ENCODE results near the gene CALN1.

Gene CALN1

GRCh38 chr7:72325561-72325960, 86.6 kb downstream of the CALN1 start:
- DNase-seq (ENCODE audit: low spot score), result no peak

DNA sequence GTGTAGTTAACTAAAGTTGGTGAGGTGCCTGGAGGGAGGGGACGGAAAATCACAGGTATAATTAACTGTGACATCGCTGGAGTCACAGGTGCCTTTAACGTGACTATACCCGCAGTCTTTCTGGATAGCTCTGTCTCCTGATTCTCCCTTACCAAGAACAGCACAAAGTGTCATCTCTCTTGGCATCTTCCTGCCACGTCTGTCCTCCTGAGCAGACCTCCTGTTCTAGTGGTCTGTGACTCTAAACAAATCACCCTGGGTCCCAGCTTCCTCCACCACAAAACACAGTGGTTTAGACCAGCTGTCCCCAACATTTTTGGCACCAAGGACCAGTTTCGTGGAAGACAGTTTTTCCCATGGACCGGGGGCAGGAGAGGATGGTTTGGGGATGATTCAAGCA, 90.5 kb downstream of the CALN1 start:
- no peak for DNase-seq (ENCODE audit: low spot score)

DNA sequence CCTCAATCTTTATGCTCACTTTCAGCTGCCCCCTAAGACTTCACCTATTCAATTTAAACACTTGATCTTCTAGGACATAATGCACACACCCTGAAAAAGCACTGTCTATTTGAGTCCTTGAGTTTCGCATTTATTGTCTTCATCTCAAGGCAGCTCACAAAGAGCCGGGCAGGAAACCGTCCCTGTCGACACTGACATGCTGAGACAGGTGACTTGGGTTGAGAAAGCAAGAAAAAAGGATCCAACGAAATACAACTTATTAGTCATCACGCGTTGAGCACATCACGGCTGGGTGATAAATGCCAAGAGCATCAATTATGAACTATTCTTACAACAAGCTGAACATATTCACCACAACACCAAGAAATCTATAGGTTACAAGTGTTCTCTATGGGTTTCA, 91.1 kb downstream of the CALN1 start:
- DNase-seq (ENCODE audit: low spot score), result no peak

DNA sequence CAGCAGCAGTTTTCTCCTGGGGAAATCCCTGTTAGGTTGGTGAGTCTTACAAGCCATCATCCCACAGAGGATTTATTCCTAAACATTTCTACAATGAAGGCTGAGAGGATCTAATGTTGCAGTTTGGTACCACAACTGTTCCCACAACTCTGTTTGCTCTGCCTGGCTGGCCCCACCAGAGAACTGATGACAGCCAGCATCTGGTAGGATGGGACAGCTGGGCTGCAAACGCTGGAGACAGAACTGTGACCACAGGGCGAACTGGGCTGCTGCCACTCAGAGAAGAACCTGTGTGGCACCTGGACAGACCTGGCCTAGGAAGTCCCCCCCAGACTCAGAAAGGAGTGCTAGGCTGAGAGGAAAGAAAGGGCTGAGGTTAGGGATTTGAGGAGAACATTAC, 94.8 kb downstream of the CALN1 start:
- no peak for DNase-seq (ENCODE audit: low spot score)

DNA sequence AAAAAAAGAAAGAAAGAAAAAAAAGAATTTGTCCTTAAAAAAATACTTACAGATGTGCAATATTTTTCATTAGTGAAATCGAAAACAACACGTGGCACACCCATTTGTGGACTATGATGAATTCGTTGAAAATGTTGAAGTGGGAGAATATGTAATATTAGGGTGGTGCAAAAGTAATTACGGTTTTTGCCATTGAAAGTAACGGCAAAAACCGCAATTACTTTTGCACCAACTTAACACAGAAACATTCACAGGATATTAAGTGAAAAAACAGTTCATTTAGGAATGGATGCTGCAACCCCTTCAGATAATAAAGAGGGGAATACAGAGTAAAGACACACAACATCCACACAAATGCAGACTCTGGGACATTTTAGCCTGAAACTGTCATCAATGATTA, 96.0 kb downstream of the CALN1 start:
- DNase-seq (ENCODE audit: low spot score), result no peak

GRCh38 chr7:72313906-72314305, 98.2 kb downstream of the CALN1 start:
- no peak for DNase-seq (ENCODE audit: low spot score)

GRCh38 chr7:72310301-72310700, 101.8 kb downstream of the CALN1 start:
- no peak for DNase-seq (ENCODE audit: low spot score)

- DNase-seq (ENCODE audit: low spot score), result no peak
Observed at GRCh38 chr7:72309476-72309875, 102.7 kb downstream of the CALN1 start.

DNA sequence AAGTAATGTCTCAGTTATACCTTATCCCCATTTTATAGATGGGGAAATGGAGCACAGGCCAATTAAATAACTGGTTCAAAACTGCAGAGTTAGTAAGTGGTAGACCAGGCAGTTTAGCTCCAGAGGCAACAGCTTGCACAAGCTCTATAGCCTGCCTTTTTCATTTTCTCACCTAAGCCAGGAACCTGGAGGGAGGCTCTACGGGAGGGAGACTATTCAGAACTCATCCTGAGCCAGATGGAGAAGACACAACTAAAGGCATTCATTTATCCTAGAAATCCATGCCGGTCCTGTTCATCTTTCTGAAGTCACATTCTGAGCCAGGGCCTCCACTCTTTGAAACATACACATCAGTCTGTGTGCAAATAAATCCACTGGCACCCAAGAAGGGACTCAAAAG, 103.2 kb downstream of the CALN1 start:
- DNase-seq (ENCODE audit: low spot score), result no peak

GRCh38 chr7:72307566-72307965, 104.6 kb downstream of the CALN1 start:
- DNase-seq (ENCODE audit: low spot score), result no peak

- no peak for DNase-seq (ENCODE audit: low spot score)
Observed at GRCh38 chr7:72298912-72299311, 113.2 kb downstream of the CALN1 start.

DNA sequence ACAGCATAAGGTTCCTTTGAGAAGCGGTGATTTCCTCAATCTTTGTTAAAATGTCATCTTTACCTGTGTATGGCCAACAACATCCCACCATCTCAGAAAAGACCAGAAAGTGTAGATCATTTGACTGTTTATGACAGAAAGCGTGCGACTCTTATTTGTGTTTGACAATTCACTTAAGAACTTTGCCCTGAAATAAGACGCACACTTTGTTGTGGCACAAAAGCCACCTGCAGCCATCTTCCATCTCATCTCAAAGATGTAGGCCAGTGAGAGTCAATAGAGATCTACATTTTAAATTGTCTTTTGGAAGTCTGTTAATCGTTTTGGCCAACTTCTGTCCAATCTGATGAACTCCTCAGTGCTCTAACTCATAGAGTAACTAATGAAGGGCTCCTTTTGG, 114.0 kb downstream of the CALN1 start:
- no peak for DNase-seq (ENCODE audit: low spot score)

- no peak for DNase-seq (ENCODE audit: low spot score)
Observed at GRCh38 chr7:72297636-72298035, 114.5 kb downstream of the CALN1 start.

DNA sequence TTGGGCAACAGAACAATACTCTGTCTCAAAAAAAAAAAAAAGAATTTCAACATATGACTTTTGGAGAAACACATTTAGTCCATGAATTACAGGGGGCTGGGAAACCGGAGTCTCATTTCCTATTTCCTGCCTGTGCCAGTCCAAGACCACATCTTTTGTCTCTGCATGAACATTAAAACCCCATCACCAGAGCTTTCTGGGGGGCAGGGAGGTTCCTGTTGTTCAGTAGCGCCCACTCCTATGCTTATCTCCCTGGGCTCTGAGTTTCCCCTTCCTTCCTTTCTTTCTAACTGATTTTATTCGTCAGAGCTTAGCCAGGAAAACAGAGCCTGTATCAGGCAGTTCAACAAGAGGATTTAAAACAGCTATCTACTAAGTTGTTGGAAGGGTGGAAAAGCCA, 119.3 kb downstream of the CALN1 start:
- no peak for DNase-seq (ENCODE audit: low spot score)

GRCh38 chr7:72292118-72292517, 120.0 kb downstream of the CALN1 start:
- DNase-seq (ENCODE audit: low spot score), result no peak

GRCh38 chr7:72286519-72286918, 125.6 kb downstream of the CALN1 start:
- no peak for DNase-seq (ENCODE audit: low spot score)

GRCh38 chr7:72283309-72283708, 128.8 kb downstream of the CALN1 start:
- no peak for DNase-seq (ENCODE audit: low spot score)

- DNase-seq (ENCODE audit: low spot score), result no peak
Observed at GRCh38 chr7:72281308-72281707, 130.8 kb downstream of the CALN1 start.

DNA sequence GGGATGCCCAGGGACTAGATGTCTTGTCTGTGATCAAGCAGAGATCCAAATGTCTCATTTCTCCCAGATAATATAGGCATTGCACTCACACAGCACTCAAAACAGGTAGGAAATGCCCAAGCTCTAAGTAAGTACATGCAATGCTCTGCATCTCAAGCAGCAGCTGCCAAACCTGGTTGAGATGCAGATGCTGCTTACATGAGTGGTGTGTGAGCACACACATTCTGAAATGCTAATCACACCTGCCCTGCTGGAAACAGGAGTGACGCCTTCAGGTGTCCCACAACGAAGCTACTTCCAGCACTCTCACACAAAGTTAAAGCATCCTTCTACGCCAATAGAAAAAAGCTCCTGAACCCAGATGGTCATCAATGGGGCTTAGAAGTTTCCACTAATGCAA, 132.9 kb downstream of the CALN1 start:
- DNase-seq (ENCODE audit: low spot score), result no peak

GRCh38 chr7:72278550-72278949, 133.6 kb downstream of the CALN1 start:
- DNase-seq (ENCODE audit: low spot score), result no peak

- no peak for DNase-seq (ENCODE audit: low spot score)
Observed at GRCh38 chr7:72275382-72276070, 136.6 kb downstream of the CALN1 start.

DNA sequence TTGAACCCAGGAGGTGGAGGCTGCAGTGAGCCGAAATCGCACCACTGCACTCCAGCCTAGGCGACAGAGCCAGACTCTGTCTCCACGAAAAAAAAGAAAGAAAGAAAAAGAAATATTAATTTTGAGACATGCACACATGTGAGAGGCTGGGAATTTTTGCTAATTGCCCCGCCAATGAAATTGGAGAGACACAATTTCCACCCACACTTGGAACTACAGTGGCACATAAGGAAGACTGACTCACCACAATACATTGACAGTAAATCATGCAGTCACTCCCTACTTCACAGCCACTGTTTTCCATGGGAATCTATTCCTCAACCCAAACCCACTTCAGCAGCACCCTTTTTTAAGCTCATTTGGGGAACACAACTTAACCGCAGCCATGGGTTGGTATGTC, 139.7 kb downstream of the CALN1 start:
- no peak for DNase-seq (ENCODE audit: low spot score)

GRCh38 chr7:72268796-72269195, 143.3 kb downstream of the CALN1 start:
- DNase-seq (ENCODE audit: low spot score), result no peak

DNA sequence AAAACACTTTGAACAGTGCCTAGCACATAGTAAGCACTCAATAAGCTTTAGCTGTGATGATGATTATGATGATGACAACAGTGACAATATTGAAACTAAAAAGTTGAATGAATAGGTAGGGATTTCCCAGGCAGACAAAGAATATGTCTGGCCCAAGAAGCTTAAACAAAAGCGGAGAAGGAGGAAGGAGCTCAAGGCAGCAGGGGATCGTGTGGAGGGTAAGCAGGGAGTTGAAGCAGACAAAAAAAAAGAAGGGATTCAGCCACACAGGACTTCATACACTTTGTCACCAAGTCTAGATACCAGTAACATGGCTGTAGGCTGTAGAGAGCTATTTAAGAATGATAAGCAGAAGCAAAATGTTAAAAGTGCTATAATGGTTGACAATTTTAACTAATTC, 144.0 kb downstream of the CALN1 start:
- DNase-seq (ENCODE audit: low spot score), result no peak

Data from kidney tubule cell (primary cell).